Neural progenitor cell (in vitro differentiated cells): ENCODE data around the gene GABRG3. TPM values are rescaled to one million over a fixed set of nuclear protein-coding genes. Genes with fewer than 3 reads are reported as not detected.

Experiments
- DNase-seq: peaks from one replicate; pipeline ENCODE4 v3.0.0-alpha.2; 2016; ENCODE audit warnings: low spot score
- H2AFZ ChIP-seq: fragments of 200-600 bp; sonication (generic); replicated peaks from 2 replicates; pipeline ENCODE4 v1.6.1; 2016; ENCODE audit warnings: antibody characterized with exemption
- H3F3A ChIP-seq: fragments of 200-600 bp; sonication (generic); 2 replicates; pipeline ENCODE4 v1.6.1; 2016; ENCODE audit warnings: antibody characterized with exemption, low read depth
- H3K27ac ChIP-seq: fragments of 200-600 bp; sonication (generic); 2 replicates; pipeline ENCODE4 v1.5.1; 2016; ENCODE audit warnings: mild to moderate bottlenecking
- H3K27me3 ChIP-seq: fragments of 200-600 bp; sonication (generic); 2 replicates; pipeline ENCODE4 v1.6.1; 2016; ENCODE audit warnings: mild to moderate bottlenecking, moderate library complexity
- H3K36me3 ChIP-seq: fragments of 200-600 bp; sonication (generic); 2 replicates; pipeline ENCODE4 v1.5.1; 2016
- H3K4me1 ChIP-seq: fragments of 200-600 bp; sonication (generic); 2 replicates; pipeline ENCODE4 v1.6.1; 2016; ENCODE audit warnings: mixed run types
- H3K4me2 ChIP-seq: fragments of 200-600 bp; sonication (generic); 2 replicates; pipeline ENCODE4 v1.6.1; 2016
- H3K4me3 ChIP-seq: fragments of 200-600 bp; sonication (generic); 2 replicates; pipeline ENCODE4 v1.5.1; 2016
- H3K79me2 ChIP-seq: fragments of 200-600 bp; sonication (generic); 2 replicates; pipeline ENCODE4 v1.6.1; 2016; ENCODE audit warnings: low read depth
- H3K9ac ChIP-seq: fragments of 200-600 bp; sonication (generic); 2 replicates; pipeline ENCODE4 v1.6.1; 2016
- H3K9me3 ChIP-seq: fragments of 200-600 bp; sonication (generic); 2 replicates; pipeline ENCODE4 v1.5.1; 2016; ENCODE audit warnings: low read depth
- H4K20me1 ChIP-seq: fragments of 200-600 bp; sonication (generic); 2 replicates; pipeline ENCODE4 v1.6.1; 2016; ENCODE audit warnings: low read depth
- H3K27ac Mint-ChIP-seq: 3 replicates; pipeline ENCODE4 v1.8.0; 2021; ENCODE audit warnings: mixed read lengths
- H3K27me3 Mint-ChIP-seq: 2 replicates; pipeline ENCODE4 v1.8.0; 2022; ENCODE audit warnings: low read depth, mild to moderate bottlenecking, inconsistent platforms, moderate library complexity, mixed read lengths; ENCODE audit not compliant: insufficient read depth
- H3K36me3 Mint-ChIP-seq: 3 replicates; pipeline ENCODE4 v1.8.0; 2021; ENCODE audit warnings: mixed read lengths
- H3K4me1 Mint-ChIP-seq: 3 replicates; pipeline ENCODE4 v1.8.0; 2021; ENCODE audit warnings: mixed read lengths
- H3K4me3 Mint-ChIP-seq: 3 replicates; pipeline ENCODE4 v1.8.0; 2021; ENCODE audit warnings: mild to moderate bottlenecking, moderate library complexity, mixed read lengths
- H3K9me3 Mint-ChIP-seq: 3 replicates; pipeline ENCODE4 v1.8.0; 2020; ENCODE audit warnings: mixed read lengths
- EZH2 ChIP-seq: fragments of 200-600 bp; sonication (generic); IDR thresholded peaks from 2 replicates; pipeline ENCODE4 v1.6.1; 2017; ENCODE audit warnings: antibody characterized with exemption, mild to moderate bottlenecking, moderate library complexity
- EZH2phosphoT487 ChIP-seq: fragments of 200-600 bp; sonication (generic); IDR thresholded peaks from 2 replicates; pipeline ENCODE4 v1.6.1; 2017; ENCODE audit warnings: antibody characterized with exemption
- total RNA-seq: library from RNA; depleted of rRNA; stranded (reverse); fragments of >200 nt; gene quantifications from 2 replicates; pipeline ENCODE4 v1.2.3, GENCODE V29; 2015; ENCODE audit warnings: low replicate concordance
- TF ChIP-seq, protein P1 (sequence below): fragments of 200-600 bp; sonication (generic); IDR thresholded peaks from 2 replicates; pipeline ENCODE4 v1.5.1; 2017; ENCODE audit warnings: antibody characterized with exemption, mild to moderate bottlenecking

Gene GABRG3
- total RNA-seq, 1 donor from 2014 or later, result 3.4 TPM

DNA sequence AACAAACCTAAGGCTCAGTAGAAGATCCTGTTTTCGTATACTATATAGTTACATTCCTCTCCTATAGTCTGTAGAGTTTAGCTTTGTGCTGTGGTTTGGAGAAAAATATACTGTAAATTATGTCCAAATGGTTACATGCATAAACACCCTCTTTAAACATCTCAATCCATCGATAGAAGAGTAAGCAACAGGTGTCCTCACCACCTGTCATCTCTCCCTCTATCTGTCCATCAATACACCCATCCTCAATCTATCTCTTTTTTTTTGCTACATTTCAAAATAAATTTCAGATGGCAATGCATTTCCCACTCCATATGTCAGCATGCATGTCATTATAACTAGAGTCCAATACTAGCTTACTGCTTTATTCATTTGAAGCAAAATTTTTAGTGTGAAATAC lies 21.0 kb upstream of the GABRG3 start:
- Histone ChIP-seq H3K4me3 (no peak overlapping the region), H3K27ac (no peak overlapping the region), H4K20me1 (no peaks in the 10 kb centered on the region), H3F3A (no peaks in the 10 kb centered on the region), H3K27me3 (no peaks in the 10 kb centered on the region), H2AFZ (no peak overlapping the region), H3K79me2 (no peaks in the 10 kb centered on the region), H3K9ac (no peak overlapping the region), H3K4me1 (no peaks in the 10 kb centered on the region), H3K36me3 (no peaks in the 10 kb centered on the region), H3K9me3 (peaks cover 8% of the 10 kb centered on the region), H3K4me2 (no peak overlapping the region)
- TF ChIP-seq EZH2 (no peak), EZH2phosphoT487 (no peak)
- TF ChIP-seq, protein P1, sequence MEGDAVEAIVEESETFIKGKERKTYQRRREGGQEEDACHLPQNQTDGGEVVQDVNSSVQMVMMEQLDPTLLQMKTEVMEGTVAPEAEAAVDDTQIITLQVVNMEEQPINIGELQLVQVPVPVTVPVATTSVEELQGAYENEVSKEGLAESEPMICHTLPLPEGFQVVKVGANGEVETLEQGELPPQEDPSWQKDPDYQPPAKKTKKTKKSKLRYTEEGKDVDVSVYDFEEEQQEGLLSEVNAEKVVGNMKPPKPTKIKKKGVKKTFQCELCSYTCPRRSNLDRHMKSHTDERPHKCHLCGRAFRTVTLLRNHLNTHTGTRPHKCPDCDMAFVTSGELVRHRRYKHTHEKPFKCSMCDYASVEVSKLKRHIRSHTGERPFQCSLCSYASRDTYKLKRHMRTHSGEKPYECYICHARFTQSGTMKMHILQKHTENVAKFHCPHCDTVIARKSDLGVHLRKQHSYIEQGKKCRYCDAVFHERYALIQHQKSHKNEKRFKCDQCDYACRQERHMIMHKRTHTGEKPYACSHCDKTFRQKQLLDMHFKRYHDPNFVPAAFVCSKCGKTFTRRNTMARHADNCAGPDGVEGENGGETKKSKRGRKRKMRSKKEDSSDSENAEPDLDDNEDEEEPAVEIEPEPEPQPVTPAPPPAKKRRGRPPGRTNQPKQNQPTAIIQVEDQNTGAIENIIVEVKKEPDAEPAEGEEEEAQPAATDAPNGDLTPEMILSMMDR, result no peak
- no peak overlapping the region for H3K27ac Mint-ChIP-seq
- H3K4me1 Mint-ChIP-seq, result no peaks in the 10 kb centered on the region
- H3K27me3 Mint-ChIP-seq, result no peaks in the 10 kb centered on the region
- H3K36me3 Mint-ChIP-seq, result no peaks in the 10 kb centered on the region
- no peak for DNase-seq
- H3K9me3 Mint-ChIP-seq, result peaks cover 16% of the 10 kb centered on the region
- no peak overlapping the region for H3K4me3 Mint-ChIP-seq

DNA sequence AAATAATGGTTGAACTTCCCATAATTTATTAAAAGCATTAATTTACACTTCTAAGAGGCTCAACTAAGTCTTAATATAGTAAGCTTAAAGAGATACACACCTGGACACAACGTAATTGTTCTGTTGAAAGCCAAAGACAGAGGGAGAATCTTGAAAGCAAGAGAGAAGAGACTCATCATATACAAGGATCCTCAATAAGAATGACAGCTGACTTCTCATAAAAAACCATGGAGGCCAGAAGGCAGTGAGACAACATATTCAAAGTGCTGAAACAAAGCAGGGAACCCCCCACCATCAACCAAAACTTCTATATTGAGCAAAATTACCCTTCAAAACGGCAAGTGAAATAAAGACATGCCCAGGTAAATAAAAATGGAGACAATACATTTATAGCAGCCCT lies 16.6 kb upstream of the GABRG3 start:
- Mint-ChIP-seq H3K27ac (no peak overlapping the region), H3K27me3 (no peaks in the 10 kb centered on the region), H3K9me3 (peaks cover 19% of the 10 kb centered on the region), H3K4me1 (no peaks in the 10 kb centered on the region), H3K4me3 (no peak overlapping the region), H3K36me3 (no peaks in the 10 kb centered on the region)
- no peaks in the 10 kb centered on the region for H3K79me2 ChIP-seq
- H3K4me2 ChIP-seq, result no peak overlapping the region
- no peaks in the 10 kb centered on the region for H4K20me1 ChIP-seq
- H2AFZ ChIP-seq, result no peak overlapping the region
- peaks cover 9% of the 10 kb centered on the region for H3K9me3 ChIP-seq
- H3K4me3 ChIP-seq, result no peak overlapping the region
- DNase-seq, result no peak
- H3K4me1 ChIP-seq, result no peaks in the 10 kb centered on the region
- TF ChIP-seq, protein P1, result no peak
- TF ChIP-seq EZH2, result no peak
- TF ChIP-seq EZH2phosphoT487, result no peak
- no peak overlapping the region for H3K27ac ChIP-seq
- H3F3A ChIP-seq, result no peaks in the 10 kb centered on the region
- H3K9ac ChIP-seq, result no peak overlapping the region
- H3K27me3 ChIP-seq, result no peaks in the 10 kb centered on the region
- no peaks in the 10 kb centered on the region for H3K36me3 ChIP-seq

DNA sequence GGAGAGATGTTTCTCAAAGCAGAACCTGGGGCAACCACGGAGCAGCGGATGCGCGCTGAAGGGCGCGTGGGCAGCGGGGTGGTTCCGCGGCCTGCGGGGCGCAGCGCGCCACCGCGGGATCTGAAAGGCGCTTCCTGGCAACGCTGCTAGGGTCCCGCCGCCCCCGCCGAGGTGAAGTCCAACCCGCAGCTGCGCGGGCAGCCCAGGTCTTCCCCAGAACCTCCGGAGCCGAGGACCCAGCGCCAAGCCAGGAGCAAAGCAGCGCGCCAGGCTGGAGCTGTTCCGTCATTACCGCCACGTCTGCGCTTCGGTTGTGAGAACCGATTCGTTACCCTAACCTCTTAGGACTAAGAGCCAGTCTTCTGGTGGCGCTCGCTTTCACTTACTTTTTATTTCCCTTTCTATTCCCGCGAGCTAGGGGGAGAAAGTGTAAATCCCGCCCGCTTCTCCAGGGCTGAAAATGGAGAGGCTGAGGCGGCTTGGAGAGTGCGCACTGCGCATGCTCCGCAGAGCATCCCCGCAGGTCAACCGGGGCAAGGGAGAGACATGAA lies 3.2 kb upstream of the GABRG3 start:
- Mint-ChIP-seq H3K9me3 (peaks cover 6% of the 10 kb centered on the region), H3K4me3 (peak overlapping the region; percentile 85), H3K27ac (no peak overlapping the region), H3K27me3 (peaks cover 31% of the 10 kb centered on the region), H3K4me1 (peaks cover 19% of the 10 kb centered on the region), H3K36me3 (peaks cover 3% of the 10 kb centered on the region)
- peaks cover 12% of the 10 kb centered on the region for H3K4me1 ChIP-seq
- H3K36me3 ChIP-seq, result no peaks in the 10 kb centered on the region
- H4K20me1 ChIP-seq, result no peaks in the 10 kb centered on the region
- H3K9ac ChIP-seq, result no peak overlapping the region
- no peaks in the 10 kb centered on the region for H3K79me2 ChIP-seq
- H2AFZ ChIP-seq, result peak overlapping the region; percentile 85
- H3K27me3 ChIP-seq, result peaks cover 98% of the 10 kb centered on the region
- peak overlapping the region; percentile 74 for H3K4me2 ChIP-seq
- H3K27ac ChIP-seq, result no peak overlapping the region
- TF ChIP-seq EZH2phosphoT487 (no peak), EZH2 (peak; percentile 34)
- TF ChIP-seq, protein P1, result no peak
- peaks cover 12% of the 10 kb centered on the region for H3F3A ChIP-seq
- peak; percentile 82 for DNase-seq
- peak overlapping the region; percentile 44 for H3K4me3 ChIP-seq
- no peaks in the 10 kb centered on the region for H3K9me3 ChIP-seq
